BLaER1 (cell line): ENCODE results near the gene ATP6V0B.

Experiments used
- H3K27ac ChIP-seq: shearing (Covaris generic); formaldehyde crosslinking; 2 replicates; pipeline ENCODE4 v1.8.1; 2022
- H3K27me3 ChIP-seq: shearing (Covaris generic); formaldehyde crosslinking; 2 replicates; pipeline ENCODE4 v1.8.1; 2022
- H3K36me3 ChIP-seq: shearing (Covaris generic); formaldehyde crosslinking; 2 replicates; pipeline ENCODE4 v1.8.1; 2022
- H3K4me1 ChIP-seq: shearing (Covaris generic); formaldehyde crosslinking; 2 replicates; pipeline ENCODE4 v1.8.1; 2022
- H3K4me2 ChIP-seq: shearing (Covaris generic); formaldehyde crosslinking; 2 replicates; pipeline ENCODE4 v1.8.1; 2022
- H3K4me3 ChIP-seq: shearing (Covaris generic); formaldehyde crosslinking; 2 replicates; pipeline ENCODE4 v1.8.1; 2022
- H3K9ac ChIP-seq: shearing (Covaris generic); formaldehyde crosslinking; 2 replicates; pipeline ENCODE4 v1.8.1; 2022
- H3K9me3 ChIP-seq: shearing (Covaris generic); formaldehyde crosslinking; 2 replicates; pipeline ENCODE4 v1.8.1; 2022
- H4K20me1 ChIP-seq: shearing (Covaris generic); formaldehyde crosslinking; 2 replicates; pipeline ENCODE4 v1.8.1; 2022
- Cebpa-rat ChIP-seq: shearing (Covaris generic); IDR thresholded peaks from 2 replicates; pipeline ENCODE4 v1.8.1; 2022

The ATP6V0B gene

DNA sequence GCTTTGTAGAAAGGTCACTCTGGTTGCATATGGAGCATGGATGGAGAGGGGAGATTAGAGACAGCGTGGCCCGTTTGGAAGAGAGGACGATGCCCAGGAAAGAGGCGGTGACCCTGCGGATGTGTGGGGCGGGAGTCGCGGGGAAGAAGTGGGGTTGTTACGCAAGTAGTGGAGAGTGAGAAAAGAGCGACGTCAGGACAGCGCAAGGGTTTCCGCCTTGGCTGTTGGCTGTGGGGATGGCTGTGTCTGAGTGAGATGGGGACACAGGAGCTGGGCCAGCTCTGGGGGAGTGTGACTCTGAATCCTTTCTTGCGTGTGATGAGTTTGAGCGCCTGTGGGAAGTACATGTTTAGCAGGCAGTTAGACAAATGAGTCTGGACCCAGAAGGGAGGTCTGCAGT, 8.0 kb downstream of the ATP6V0B start:
- Histone ChIP-seq H3K9me3 (no peaks in the 10 kb centered on the region), H3K4me1 (peaks cover 36% of the 10 kb centered on the region), H4K20me1 (peaks cover 58% of the 10 kb centered on the region), H3K4me3 (no peak overlapping the region), H3K9ac (no peak overlapping the region), H3K27ac (no peak overlapping the region), H3K36me3 (peaks cover 73% of the 10 kb centered on the region), H3K27me3 (no peaks in the 10 kb centered on the region), H3K4me2 (no peak overlapping the region)
- TF ChIP-seq Cebpa-rat: no peak

DNA sequence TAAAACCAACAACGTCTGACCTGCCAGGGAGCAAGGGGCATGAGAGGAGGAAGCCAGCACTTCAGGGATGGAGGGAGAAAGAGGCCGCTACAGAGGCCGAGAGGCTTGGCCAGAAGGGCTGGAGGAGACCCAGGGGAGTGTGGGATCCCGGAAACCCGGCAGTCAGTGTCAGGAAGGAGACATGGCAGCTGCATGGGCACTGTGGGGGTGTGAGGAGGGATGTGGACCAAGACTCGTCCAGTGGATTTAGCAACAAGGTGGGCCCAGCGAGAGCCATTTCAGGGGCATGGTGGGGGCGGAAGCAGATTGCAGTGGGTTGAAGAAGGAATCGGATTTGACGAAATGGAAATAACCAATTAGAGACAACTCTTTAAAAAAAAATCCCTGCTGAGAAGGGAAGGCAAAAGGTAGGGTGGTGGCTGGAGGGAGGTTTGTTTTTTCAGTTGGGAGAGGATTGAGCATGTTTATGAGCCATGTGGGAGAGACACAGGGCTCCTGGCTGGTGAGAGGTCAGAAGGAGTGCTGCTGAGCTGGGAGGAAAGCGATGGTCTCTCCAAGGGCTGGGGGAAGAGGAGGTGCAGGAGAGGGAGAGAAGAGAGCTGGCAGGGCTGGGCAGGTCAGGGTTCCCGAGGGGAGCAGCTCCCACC, 8.6 kb downstream of the ATP6V0B start:
- H3K4me1 ChIP-seq: peaks cover 30% of the 10 kb centered on the region
- peaks cover 67% of the 10 kb centered on the region for H3K36me3 ChIP-seq
- TF ChIP-seq Cebpa-rat: no peak
- peaks cover 52% of the 10 kb centered on the region for H4K20me1 ChIP-seq
- no peak overlapping the region for H3K27ac ChIP-seq
- H3K9ac ChIP-seq: no peak overlapping the region
- no peak overlapping the region; the same call in 1 of the 2 replicates for H3K4me2 ChIP-seq
- H3K9me3 ChIP-seq: no peaks in the 10 kb centered on the region
- H3K27me3 ChIP-seq: no peaks in the 10 kb centered on the region
- no peak overlapping the region for H3K4me3 ChIP-seq

DNA sequence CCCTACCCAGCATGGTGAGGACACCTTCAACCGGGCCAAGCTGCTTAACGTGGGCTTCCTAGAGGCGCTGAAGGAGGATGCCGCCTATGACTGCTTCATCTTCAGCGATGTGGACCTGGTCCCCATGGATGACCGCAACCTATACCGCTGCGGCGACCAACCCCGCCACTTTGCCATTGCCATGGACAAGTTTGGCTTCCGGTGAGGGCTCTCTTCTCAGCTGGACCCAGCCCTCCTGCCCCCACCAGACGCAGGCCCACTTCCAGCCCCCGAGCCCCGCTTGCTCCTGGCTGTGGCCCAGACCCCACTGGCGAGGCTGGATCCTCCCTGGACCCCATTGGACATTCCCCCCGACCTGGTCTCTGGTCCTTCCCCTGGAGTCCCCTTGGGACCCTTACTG, 10.1 kb downstream of the ATP6V0B start:
- Histone ChIP-seq H3K4me2 (no peak overlapping the region), H3K36me3 (peaks cover 66% of the 10 kb centered on the region), H3K27me3 (no peaks in the 10 kb centered on the region), H3K9me3 (no peaks in the 10 kb centered on the region), H3K4me3 (no peak overlapping the region), H3K27ac (no peak overlapping the region), H3K4me1 (peaks cover 24% of the 10 kb centered on the region), H3K9ac (no peak overlapping the region), H4K20me1 (peaks cover 49% of the 10 kb centered on the region)
- TF ChIP-seq Cebpa-rat: no peak

DNA sequence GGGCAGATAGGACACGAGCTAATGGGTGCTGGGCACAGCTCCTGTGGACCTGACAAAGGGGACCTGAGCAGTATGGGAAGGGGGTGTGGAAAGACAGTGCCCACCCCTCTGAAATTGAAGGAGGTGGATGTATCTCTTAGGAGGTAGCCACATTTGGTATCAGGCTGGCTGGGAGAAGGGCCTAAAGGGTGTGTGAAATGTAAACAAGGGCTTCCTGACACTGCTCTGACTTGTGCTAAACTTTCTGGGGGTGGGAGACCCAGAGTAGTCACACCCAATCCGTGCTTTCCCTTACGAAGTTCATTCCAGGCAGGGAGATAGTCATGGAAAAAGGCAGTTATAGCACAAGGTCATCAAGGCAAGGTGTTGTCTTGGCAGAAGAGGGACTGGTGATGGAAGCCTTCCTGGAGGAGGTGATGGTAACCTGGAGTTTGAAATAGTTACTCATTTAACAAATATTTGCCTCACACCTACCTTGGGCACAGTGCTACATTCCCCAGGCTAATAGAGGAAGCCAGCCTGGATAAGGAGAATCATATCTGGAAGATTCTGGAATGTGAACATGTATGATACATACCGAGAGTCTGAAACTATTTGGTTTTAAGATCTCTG, 11.3 kb downstream of the ATP6V0B start:
- Histone ChIP-seq H3K4me2 (no peak overlapping the region), H3K4me3 (no peak overlapping the region), H3K9me3 (no peaks in the 10 kb centered on the region), H3K4me1 (peaks cover 19% of the 10 kb centered on the region), H3K36me3 (peaks cover 63% of the 10 kb centered on the region), H4K20me1 (peaks cover 39% of the 10 kb centered on the region), H3K27me3 (no peaks in the 10 kb centered on the region), H3K27ac (no peak overlapping the region), H3K9ac (no peak overlapping the region)
- no peak for TF ChIP-seq Cebpa-rat

DNA sequence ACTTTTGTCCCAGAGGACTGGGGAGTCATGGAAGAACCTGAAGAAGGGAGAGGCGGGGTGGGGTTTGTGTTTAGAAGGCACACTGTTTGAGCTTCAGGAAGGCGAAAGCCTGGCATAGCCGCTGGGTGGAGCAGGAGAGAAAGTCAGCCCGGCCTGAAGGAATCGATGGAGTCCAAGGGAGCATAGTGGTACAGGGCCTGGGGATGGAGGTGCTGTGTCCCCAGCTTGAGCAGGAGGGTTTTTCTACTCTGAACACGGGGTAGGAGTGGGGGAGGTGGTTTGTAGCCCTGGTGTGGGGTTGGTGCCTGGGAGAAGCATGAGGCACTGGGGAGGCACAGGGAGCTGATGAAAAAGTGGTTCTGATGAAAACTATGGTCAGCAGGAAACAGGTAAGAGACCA, 12.0 kb downstream of the ATP6V0B start:
- no peak overlapping the region for H3K9ac ChIP-seq
- H3K4me2 ChIP-seq: no peak overlapping the region
- H3K27me3 ChIP-seq: no peaks in the 10 kb centered on the region
- H3K4me1 ChIP-seq: peaks cover 15% of the 10 kb centered on the region
- TF ChIP-seq Cebpa-rat: no peak
- H3K36me3 ChIP-seq: peaks cover 57% of the 10 kb centered on the region
- H4K20me1 ChIP-seq: peaks cover 33% of the 10 kb centered on the region
- H3K27ac ChIP-seq: no peak overlapping the region
- no peaks in the 10 kb centered on the region for H3K9me3 ChIP-seq
- no peak overlapping the region for H3K4me3 ChIP-seq

DNA sequence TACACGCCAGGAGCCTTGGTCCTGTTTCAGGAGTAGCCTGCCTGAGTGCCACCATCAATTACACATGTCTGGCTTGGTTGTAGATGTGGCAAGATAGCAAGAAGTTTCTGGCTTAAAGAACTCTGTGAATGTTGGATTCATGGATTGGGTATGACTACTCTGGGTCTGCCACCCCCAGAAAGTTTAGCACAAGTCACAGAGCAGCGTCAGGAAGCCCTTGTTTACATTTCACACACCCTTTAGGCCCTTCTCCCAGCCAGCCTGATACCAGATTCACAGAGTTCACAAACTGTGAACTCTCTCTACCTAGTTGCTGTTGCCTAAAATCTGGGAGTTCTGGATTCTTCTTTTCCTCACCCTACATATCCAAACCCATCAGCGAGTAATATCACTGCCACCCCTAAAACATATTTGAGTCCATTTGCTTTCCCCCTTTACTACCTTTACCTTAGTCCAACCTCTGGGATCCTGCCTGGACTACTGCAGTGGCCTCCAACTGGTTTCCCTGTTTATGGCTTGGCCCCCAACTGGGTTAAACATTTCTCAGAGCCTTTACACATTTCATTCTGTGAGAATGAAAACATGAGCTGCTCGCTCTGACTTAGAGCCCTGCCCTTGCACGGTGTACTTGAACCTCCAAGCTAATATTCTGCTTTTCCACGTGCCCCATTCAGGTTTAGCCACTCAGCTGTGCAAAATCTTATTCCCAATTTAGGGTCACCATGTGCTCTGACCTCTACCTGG, 12.6 kb downstream of the ATP6V0B start:
- H3K36me3 ChIP-seq: peaks cover 51% of the 10 kb centered on the region
- no peaks in the 10 kb centered on the region for H3K9me3 ChIP-seq
- H3K4me2 ChIP-seq: no peak overlapping the region
- no peak for TF ChIP-seq Cebpa-rat
- peaks cover 27% of the 10 kb centered on the region for H4K20me1 ChIP-seq
- peaks cover 18% of the 10 kb centered on the region for H3K4me1 ChIP-seq
- no peak overlapping the region for H3K27ac ChIP-seq
- no peak overlapping the region for H3K4me3 ChIP-seq
- H3K9ac ChIP-seq: no peak overlapping the region
- no peaks in the 10 kb centered on the region for H3K27me3 ChIP-seq

DNA sequence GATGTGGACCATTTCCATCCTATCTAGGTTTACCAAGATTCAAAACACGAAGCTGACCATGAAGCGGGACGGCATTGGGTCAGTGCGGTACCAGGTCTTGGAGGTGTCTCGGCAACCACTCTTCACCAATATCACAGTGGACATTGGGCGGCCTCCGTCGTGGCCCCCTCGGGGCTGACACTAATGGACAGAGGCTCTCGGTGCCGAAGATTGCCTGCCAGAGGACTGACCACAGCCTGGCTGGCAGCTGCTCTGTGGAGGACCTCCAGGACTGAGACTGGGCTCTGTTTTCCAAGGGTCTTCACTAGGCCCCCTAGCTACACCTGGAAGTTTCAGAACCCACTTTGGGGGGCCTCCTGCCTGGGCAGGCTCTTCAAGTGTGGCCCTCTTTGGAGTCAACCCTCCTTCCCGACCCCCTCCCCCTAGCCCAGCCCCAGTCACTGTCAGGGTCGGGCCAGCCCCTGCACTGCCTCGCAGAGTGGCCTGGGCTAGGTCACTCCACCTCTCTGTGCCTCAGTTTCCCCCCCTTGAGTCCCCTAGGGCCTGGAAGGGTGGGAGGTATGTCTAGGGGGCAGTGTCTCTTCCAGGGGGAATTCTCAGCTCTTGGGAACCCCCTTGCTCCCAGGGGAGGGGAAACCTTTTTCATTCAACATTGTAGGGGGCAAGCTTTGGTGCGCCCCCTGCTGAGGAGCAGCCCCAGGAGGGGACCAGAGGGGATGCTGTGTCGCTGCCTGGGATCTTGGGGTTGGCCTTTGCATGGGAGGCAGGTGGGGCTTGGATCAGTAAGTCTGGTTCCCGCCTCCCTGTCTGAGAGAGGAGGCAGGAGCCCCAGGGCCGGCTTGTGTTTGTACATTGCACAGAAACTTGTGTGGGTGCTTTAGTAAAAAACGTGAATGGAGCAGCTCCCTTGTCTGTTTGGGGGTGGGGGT, 15.8 kb downstream of the ATP6V0B start:
- Histone ChIP-seq H3K36me3 (peaks cover 20% of the 10 kb centered on the region), H3K4me2 (peak overlapping the region; percentile 89), H3K27me3 (no peaks in the 10 kb centered on the region), H3K4me3 (peak overlapping the region; percentile 78), H3K9ac (peak overlapping the region; percentile 76; the same call in 1 of the 2 replicates), H3K9me3 (no peaks in the 10 kb centered on the region), H3K4me1 (peaks cover 46% of the 10 kb centered on the region), H4K20me1 (no peaks in the 10 kb centered on the region), H3K27ac (peak overlapping the region; percentile 65; the same call in 1 of the 2 replicates)
- TF ChIP-seq Cebpa-rat: no peak

DNA sequence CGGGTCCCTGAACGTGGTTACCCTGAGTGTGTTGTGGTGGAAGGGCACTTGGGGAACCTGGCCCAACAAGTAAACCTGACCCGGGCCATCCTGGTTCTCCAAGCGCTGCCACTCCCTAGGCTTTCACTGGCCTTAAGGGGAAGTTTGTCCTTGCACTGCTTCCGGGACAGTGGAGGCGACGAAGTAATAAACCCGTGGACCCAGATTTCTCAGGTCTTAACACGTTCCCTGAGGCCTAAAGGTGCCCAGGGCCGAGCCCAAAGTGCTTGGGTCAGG, 16.4 kb downstream of the ATP6V0B start:
- Histone ChIP-seq H3K9me3 (no peaks in the 10 kb centered on the region), H3K27me3 (no peaks in the 10 kb centered on the region), H3K4me3 (peak overlapping the region; percentile 78), H3K9ac (peak overlapping the region; percentile 76), H3K36me3 (peaks cover 14% of the 10 kb centered on the region), H4K20me1 (no peaks in the 10 kb centered on the region), H3K27ac (peak overlapping the region; percentile 65), H3K4me2 (peak overlapping the region; percentile 89), H3K4me1 (peaks cover 52% of the 10 kb centered on the region)
- TF ChIP-seq Cebpa-rat: no peak

DNA sequence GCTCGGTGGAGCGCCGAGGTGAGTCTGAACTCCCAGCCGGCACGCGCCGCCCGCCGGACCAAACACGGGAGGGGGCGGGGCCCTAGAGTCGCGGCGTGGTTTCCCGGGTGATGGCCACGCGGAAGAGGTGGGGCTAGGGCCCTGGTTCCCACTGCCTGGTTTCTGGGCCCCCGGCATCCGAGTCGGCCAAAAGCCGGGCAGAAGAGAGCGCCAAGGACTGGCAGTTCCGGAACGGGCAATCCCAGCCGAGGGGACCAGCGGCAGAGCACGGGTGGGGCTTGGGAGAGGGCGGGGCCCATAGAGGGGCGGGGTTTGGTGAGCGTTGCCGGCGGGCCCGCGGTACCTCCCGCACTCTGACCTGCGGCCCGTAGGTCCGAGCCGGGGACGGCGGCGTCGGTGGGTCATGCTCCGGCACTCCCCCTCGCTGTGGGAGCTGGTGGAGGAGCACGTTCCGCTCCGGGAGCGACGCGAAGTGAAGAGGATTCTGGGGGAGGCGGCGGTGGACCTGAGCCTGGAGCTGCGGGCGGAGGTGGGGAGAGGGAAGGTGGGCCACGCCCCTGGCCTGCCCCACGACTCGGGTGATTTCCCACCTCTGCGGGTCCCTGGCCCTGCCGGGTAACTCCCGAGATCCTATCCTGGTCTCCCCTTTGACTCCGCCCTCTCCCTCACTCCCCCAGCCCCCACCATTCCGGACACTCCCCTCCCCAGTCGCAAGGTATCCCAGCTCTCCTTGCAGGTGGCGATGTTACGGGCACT, 16.9 kb downstream of the ATP6V0B start, which contains the start of gene CCDC24:
CCDC24 (plus strand) TSS at position 124 of the 756 bp plus-strand sequence; CDS start at position 404, 280 bp downstream.
- H4K20me1 ChIP-seq: no peaks in the 10 kb centered on the region
- peak within 1 kb of the TSS; percentile 78 for H3K4me3 ChIP-seq
- peak within 1 kb of the TSS; percentile 65 for H3K27ac ChIP-seq
- no peak for TF ChIP-seq Cebpa-rat
- no peaks in the 10 kb centered on the region for H3K27me3 ChIP-seq
- peaks cover 9% of the 10 kb centered on the region for H3K36me3 ChIP-seq
- H3K4me1 ChIP-seq: peaks cover 57% of the 10 kb centered on the region
- peak within 1 kb of the TSS; percentile 76 for H3K9ac ChIP-seq
- H3K4me2 ChIP-seq: peak within 1 kb of the TSS; percentile 89
- no peaks in the 10 kb centered on the region for H3K9me3 ChIP-seq
